Liver (tissue), 9 donors: Measurements from ENCODE around the gene RASA3. TPM values are rescaled to one million over a fixed set of nuclear protein-coding genes. Genes with fewer than 3 reads are reported as not detected.

ENCODE experiments used
- DNase-seq: peaks from one replicate; pipeline ENCODE4 v3.0.0-alpha.2; 2017; ENCODE audit warnings: low spot score
- H3K27ac ChIP-seq, 2 donors: one replicate each; pipeline ENCODE4 v1.7.0; 2013; ENCODE audit warnings: inconsistent platforms in 2 of 2, low read length in 2 of 2, control low read depth in 1 of 2, low read depth in 1 of 2, mild to moderate bottlenecking in 1 of 2
- H3K27me3 ChIP-seq, 4 donors: one replicate each; pipeline versions ENCODE4 v1.6.1 to v1.7.0; 2013; ENCODE audit warnings: low read length in 3 of 4, inconsistent platforms in 1 of 4, mild to moderate bottlenecking in 1 of 4, moderate library complexity in 1 of 4; ENCODE audit not compliant: control insufficient read depth in 4 of 4, insufficient read depth in 4 of 4
- H3K36me3 ChIP-seq, 4 donors: one replicate each; pipeline versions ENCODE4 v1.6.1 to v1.7.0; 2013; ENCODE audit warnings: low read length in 3 of 4, mild to moderate bottlenecking in 3 of 4, low read depth in 1 of 4, moderate library complexity in 1 of 4; ENCODE audit not compliant: control insufficient read depth in 4 of 4, insufficient read depth in 3 of 4
- H3K4me1 ChIP-seq, 4 donors: one replicate each; pipeline versions ENCODE4 v1.6.1 to v1.7.0; 2013; ENCODE audit warnings: low read length in 3 of 4, mild to moderate bottlenecking in 3 of 4, moderate library complexity in 1 of 4; ENCODE audit not compliant: control insufficient read depth in 4 of 4, insufficient read depth in 4 of 4
- H3K4me3 ChIP-seq, 3 donors: one replicate each; pipeline versions ENCODE4 v1.6.1 to v1.7.0; 2013; ENCODE audit warnings: low read length in 3 of 3, control low read depth in 1 of 3, low read depth in 1 of 3, mild to moderate bottlenecking in 1 of 3
- H3K9ac ChIP-seq, 2 donors: one replicate each; pipeline ENCODE4 v1.7.0; 2013; ENCODE audit warnings: low read length in 2 of 2, mild to moderate bottlenecking in 2 of 2, moderate library complexity in 2 of 2, control low read depth in 1 of 2, low read depth in 1 of 2
- H3K9me3 ChIP-seq, 4 donors: one replicate each; pipeline versions ENCODE4 v1.6.1 to v1.7.0; 2013; ENCODE audit warnings: low read length in 3 of 4; ENCODE audit not compliant: control insufficient read depth in 4 of 4
- EGR1 ChIP-seq, 2 donors: IDR thresholded peaks; 2 replicates each; pipeline ENCODE4 v1.6.1; 2016 to 2018; ENCODE audit warnings: antibody characterized with exemption in 2 of 2, low read depth in 2 of 2
- FOXA1 ChIP-seq: IDR thresholded peaks from 2 replicates; pipeline ENCODE4 v1.6.1; 2016; ENCODE audit warnings: antibody characterized with exemption
- FOXA2 ChIP-seq: IDR thresholded peaks from 2 replicates; pipeline ENCODE4 v1.6.1; 2016; ENCODE audit warnings: antibody characterized with exemption
- GABPA ChIP-seq, 2 donors: IDR thresholded peaks in 1 of 2; conservative IDR thresholded peaks in 1 of 2; 2 replicates each; pipeline ENCODE4 v1.6.1; 2016; ENCODE audit warnings: antibody characterized with exemption in 2 of 2, mild to moderate bottlenecking in 1 of 2, moderate library complexity in 1 of 2
- HNF4G ChIP-seq: IDR thresholded peaks from 2 replicates; pipeline ENCODE4 v1.6.1; 2016; ENCODE audit warnings: antibody characterized with exemption
- JUND ChIP-seq, 2 donors: IDR thresholded peaks; 2 replicates each; pipeline ENCODE4 v1.6.1; 2016; ENCODE audit warnings: antibody characterized with exemption in 2 of 2
- NR2F2 ChIP-seq: IDR thresholded peaks from 2 replicates; pipeline ENCODE4 v1.6.1; 2016; ENCODE audit warnings: antibody characterized with exemption
- RAD21 ChIP-seq, 2 donors: IDR thresholded peaks; 2 replicates each; pipeline ENCODE4 v1.6.1; 2016; ENCODE audit warnings: antibody characterized with exemption in 2 of 2, mild to moderate bottlenecking in 2 of 2
- RXRA ChIP-seq, 2 donors: IDR thresholded peaks; 2 replicates each; pipeline ENCODE4 v1.6.1; 2017 to 2018; ENCODE audit warnings: antibody characterized with exemption in 2 of 2, mild to moderate bottlenecking in 1 of 2
- SP1 ChIP-seq: IDR thresholded peaks from 2 replicates; pipeline ENCODE4 v1.6.1; 2018; ENCODE audit warnings: antibody characterized with exemption, mild to moderate bottlenecking
- TAF1 ChIP-seq: conservative IDR thresholded peaks from 2 replicates; pipeline ENCODE4 v1.6.1; 2016; ENCODE audit warnings: antibody characterized with exemption, mild to moderate bottlenecking
- YY1 ChIP-seq: IDR thresholded peaks from 2 replicates; pipeline ENCODE4 v1.6.1; 2016; ENCODE audit warnings: antibody characterized with exemption, mild to moderate bottlenecking
- WGBS: extraction: QIAGEN DNeasy Blood & Tissue Kit; methylation state at CpG from one replicate; pipeline ENCODE4 v1.1.7; 2013; 5-methylcytosine and 5-hydroxymethylcytosine counted together
- polyA plus RNA-seq, 2 donors: library from polyadenylated mRNA; stranded (reverse) in 1 of 2; unstranded in 1 of 2; fragments of 200-250 nt in 1 of 2; fragments of >200 nt in 1 of 2; fragmentation: Nextera tagmentation in 1 of 2; extraction: Ambion mirVana in 1 of 2; gene quantifications; one replicate each; pipeline versions ENCODE4 v1.2.1 to v1.2.3, GENCODE V29; 2013 to 2015
- total RNA-seq, 2 donors: library from RNA; depleted of rRNA; stranded (reverse); fragments of >200 nt; gene quantifications; one replicate each; pipeline ENCODE4 v1.2.3, GENCODE V29; 2014
- TF ChIP-seq, protein P1 (sequence below): IDR thresholded peaks from 2 replicates; pipeline ENCODE4 v1.6.1; 2016; ENCODE audit warnings: antibody characterized with exemption
- TF ChIP-seq, protein P2 (sequence below): IDR thresholded peaks from 2 replicates; pipeline ENCODE4 v1.6.1; 2016; ENCODE audit warnings: antibody characterized with exemption, mild to moderate bottlenecking
- TF ChIP-seq, protein P3 (sequence below): IDR thresholded peaks from 2 replicates; pipeline ENCODE4 v1.6.1; 2016; ENCODE audit warnings: antibody characterized with exemption
- TF ChIP-seq, protein P4 (sequence below): fragments of 150-350 bp; IDR thresholded peaks from 2 replicates; pipeline ENCODE4 v1.5.1; 2017; ENCODE audit warnings: improper control_type of control experiment, low read depth, low read length; ENCODE audit not compliant: missing input control
- TF ChIP-seq, protein P5 (sequence below): IDR thresholded peaks from 2 replicates; pipeline ENCODE4 v1.6.1; 2016; ENCODE audit warnings: antibody characterized with exemption
- donor health status: healthy.
- donor health status: healthy.
- donor health status: healthy.
- donor health status: healthy.
- donor health status: healthy.

The RASA3 gene
- total and polyA plus RNA-seq, 4 donors = 0.64 to 5.9 (median 3.8) TPM

DNA sequence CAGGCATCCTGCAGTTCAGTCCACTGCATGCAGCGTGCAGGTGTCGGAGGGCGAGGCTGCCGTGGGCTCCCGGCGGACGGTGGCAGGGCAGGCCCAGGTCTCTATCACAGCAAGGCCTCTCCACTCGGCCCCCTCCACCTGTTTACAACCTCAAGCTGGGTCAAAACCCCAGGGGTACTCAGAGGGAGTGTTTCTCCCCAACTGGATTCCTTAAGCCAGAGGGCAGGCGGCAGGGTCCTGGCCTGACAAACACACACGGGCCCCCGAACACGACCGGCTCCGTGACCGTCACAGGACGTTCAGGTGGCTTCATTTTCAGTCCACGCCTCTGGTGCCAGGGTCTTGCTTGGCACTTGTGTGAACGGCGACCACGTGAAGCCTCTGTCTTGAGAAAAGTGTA, 23.5 kb downstream of the RASA3 start (continued):
- TF ChIP-seq, protein P1, sequence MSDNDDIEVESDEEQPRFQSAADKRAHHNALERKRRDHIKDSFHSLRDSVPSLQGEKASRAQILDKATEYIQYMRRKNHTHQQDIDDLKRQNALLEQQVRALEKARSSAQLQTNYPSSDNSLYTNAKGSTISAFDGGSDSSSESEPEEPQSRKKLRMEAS = no peak
- TF ChIP-seq TAF1 = no peak
- TF ChIP-seq NR2F2 = no peak
- TF ChIP-seq FOXA2 = no peak

DNA sequence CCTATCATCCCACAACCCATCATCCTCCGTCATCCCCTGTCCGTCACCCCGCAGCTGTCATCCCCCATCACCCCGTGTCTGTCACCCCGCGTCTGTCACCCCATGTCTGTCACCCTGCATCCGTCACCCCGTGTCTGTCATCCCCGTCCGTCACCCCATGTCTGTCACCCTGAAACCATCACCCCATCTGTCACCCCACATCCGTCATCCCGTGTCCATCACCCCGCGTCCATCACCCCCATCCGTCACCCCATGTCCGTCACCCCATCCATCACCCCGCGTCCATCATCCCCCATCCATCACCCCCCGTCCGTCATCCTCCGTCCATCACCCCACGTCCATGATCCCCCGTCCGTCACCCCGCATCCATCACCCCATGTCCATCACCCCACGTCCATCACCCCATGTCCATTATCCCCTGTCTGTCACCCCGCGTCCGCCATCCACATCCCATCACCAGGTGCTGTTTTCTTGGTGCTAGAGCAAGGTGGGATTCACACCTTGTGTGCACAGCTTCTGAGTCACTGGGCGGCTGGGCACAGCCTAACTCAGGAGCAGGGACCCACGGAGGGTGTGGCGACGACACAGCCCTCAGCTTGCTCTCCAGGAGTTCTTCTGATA, 24.2 kb downstream of the RASA3 start:
- WGBS = 87% methylated on average over 33 of the region's 33 CpGs
- TF ChIP-seq, protein P2, sequence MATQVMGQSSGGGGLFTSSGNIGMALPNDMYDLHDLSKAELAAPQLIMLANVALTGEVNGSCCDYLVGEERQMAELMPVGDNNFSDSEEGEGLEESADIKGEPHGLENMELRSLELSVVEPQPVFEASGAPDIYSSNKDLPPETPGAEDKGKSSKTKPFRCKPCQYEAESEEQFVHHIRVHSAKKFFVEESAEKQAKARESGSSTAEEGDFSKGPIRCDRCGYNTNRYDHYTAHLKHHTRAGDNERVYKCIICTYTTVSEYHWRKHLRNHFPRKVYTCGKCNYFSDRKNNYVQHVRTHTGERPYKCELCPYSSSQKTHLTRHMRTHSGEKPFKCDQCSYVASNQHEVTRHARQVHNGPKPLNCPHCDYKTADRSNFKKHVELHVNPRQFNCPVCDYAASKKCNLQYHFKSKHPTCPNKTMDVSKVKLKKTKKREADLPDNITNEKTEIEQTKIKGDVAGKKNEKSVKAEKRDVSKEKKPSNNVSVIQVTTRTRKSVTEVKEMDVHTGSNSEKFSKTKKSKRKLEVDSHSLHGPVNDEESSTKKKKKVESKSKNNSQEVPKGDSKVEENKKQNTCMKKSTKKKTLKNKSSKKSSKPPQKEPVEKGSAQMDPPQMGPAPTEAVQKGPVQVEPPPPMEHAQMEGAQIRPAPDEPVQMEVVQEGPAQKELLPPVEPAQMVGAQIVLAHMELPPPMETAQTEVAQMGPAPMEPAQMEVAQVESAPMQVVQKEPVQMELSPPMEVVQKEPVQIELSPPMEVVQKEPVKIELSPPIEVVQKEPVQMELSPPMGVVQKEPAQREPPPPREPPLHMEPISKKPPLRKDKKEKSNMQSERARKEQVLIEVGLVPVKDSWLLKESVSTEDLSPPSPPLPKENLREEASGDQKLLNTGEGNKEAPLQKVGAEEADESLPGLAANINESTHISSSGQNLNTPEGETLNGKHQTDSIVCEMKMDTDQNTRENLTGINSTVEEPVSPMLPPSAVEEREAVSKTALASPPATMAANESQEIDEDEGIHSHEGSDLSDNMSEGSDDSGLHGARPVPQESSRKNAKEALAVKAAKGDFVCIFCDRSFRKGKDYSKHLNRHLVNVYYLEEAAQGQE = no peak
- TF ChIP-seq FOXA1 = no peak
- TF ChIP-seq, protein P3, sequence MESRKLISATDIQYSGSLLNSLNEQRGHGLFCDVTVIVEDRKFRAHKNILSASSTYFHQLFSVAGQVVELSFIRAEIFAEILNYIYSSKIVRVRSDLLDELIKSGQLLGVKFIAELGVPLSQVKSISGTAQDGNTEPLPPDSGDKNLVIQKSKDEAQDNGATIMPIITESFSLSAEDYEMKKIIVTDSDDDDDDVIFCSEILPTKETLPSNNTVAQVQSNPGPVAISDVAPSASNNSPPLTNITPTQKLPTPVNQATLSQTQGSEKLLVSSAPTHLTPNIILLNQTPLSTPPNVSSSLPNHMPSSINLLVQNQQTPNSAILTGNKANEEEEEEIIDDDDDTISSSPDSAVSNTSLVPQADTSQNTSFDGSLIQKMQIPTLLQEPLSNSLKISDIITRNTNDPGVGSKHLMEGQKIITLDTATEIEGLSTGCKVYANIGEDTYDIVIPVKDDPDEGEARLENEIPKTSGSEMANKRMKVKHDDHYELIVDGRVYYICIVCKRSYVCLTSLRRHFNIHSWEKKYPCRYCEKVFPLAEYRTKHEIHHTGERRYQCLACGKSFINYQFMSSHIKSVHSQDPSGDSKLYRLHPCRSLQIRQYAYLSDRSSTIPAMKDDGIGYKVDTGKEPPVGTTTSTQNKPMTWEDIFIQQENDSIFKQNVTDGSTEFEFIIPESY = no peak
- no peak for TF ChIP-seq RAD21 (IDR thresholded peaks at IDR 0.05)
- no peak for TF ChIP-seq HNF4G
- TF ChIP-seq, protein P1 = no peak
- TF ChIP-seq JUND (IDR thresholded peaks at IDR 0.05) = no peak
- TF ChIP-seq, protein P4, sequence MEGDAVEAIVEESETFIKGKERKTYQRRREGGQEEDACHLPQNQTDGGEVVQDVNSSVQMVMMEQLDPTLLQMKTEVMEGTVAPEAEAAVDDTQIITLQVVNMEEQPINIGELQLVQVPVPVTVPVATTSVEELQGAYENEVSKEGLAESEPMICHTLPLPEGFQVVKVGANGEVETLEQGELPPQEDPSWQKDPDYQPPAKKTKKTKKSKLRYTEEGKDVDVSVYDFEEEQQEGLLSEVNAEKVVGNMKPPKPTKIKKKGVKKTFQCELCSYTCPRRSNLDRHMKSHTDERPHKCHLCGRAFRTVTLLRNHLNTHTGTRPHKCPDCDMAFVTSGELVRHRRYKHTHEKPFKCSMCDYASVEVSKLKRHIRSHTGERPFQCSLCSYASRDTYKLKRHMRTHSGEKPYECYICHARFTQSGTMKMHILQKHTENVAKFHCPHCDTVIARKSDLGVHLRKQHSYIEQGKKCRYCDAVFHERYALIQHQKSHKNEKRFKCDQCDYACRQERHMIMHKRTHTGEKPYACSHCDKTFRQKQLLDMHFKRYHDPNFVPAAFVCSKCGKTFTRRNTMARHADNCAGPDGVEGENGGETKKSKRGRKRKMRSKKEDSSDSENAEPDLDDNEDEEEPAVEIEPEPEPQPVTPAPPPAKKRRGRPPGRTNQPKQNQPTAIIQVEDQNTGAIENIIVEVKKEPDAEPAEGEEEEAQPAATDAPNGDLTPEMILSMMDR = no peak
- Histone ChIP-seq H3K4me1 (no peaks in the 10 kb centered on the region), H3K27me3 (no peaks in the 10 kb centered on the region), H3K9me3 (no peaks in the 10 kb centered on the region), H3K4me3 (no peak overlapping the region), H3K36me3 (no peaks in the 10 kb centered on the region), H3K9ac (no peak overlapping the region), H3K27ac (no peak overlapping the region)
- DNase-seq = no peak

DNA sequence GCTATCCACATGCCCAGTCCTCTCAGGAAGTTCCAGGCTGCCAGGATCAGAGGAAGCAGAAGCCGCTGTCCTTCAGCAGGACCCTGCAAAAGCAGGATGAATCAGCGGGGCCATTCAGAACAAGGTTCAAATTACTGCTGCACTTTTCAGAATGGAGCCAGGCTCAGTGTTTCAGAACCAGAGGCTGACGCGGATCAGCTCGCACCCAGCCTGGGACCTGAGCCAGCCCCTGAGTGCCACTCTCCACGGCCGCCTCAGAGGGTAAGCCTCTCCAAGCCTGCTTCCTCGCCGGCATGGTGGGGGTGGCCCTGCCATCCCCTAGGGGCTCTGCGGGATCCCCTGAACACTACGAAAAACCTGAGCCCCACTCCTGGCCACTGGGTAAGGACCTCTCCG, 24.7 kb downstream of the RASA3 start:
- H3K9ac ChIP-seq = no peak overlapping the region
- no peak overlapping the region for H3K4me3 ChIP-seq
- no peaks in the 10 kb centered on the region for H3K36me3 ChIP-seq
- no peak overlapping the region for H3K27ac ChIP-seq
- 75% methylated on average over 12 of the region's 12 CpGs for WGBS
- H3K27me3 ChIP-seq = no peaks in the 10 kb centered on the region
- H3K9me3 ChIP-seq = no peaks in the 10 kb centered on the region
- no peak for DNase-seq
- H3K4me1 ChIP-seq = no peaks in the 10 kb centered on the region
- TF ChIP-seq YY1 (no peak), GABPA (IDR thresholded peaks at IDR 0.05 in 1 of 2, conservative IDR thresholded peaks at IDR 0.05 in 1 of 2) (no peak), FOXA2 (no peak), EGR1 (IDR thresholded peaks at IDR 0.05; ENCODE audit: low read depth in 2 of 2) (no peak), SP1 (no peak), HNF4G (no peak), RXRA (IDR thresholded peaks at IDR 0.05) (no peak), TAF1 (no peak), RAD21 (IDR thresholded peaks at IDR 0.05) (no peak)
- TF ChIP-seq, protein P1 = no peak
- TF ChIP-seq, protein P5, sequence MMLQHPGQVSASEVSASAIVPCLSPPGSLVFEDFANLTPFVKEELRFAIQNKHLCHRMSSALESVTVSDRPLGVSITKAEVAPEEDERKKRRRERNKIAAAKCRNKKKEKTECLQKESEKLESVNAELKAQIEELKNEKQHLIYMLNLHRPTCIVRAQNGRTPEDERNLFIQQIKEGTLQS = no peak
- TF ChIP-seq, protein P4 = no peak
